ENCODE results near the gene TANC2. TPM values are rescaled to one million over a fixed set of nuclear protein-coding genes. Genes with fewer than 3 reads are reported as not detected.

Gene TANC2
- total RNA-seq, 4 donors from 2014 or later: 20.1 to 33.3 (median 24.2) TPM

GRCh38 chr17:62998166-62998565 is 32.1 kb downstream of the TANC2 start:
- no peak for TF ChIP-seq CTCF (IDR thresholded peaks at IDR 0.05)
- TF ChIP-seq POLR2A (IDR thresholded peaks at IDR 0.05): no peak
- intact Hi-C loops (cut with DNase I; ENCODE audit: low total_unique reads): no loop called here
- 75 to 81% methylated on average over 1 of the region's 1 CpG for WGBS, 2 donors

GRCh38 chr17:62998665-62999393 is 32.8 kb downstream of the TANC2 start:
- no peak for DNase-seq (ENCODE audit: low spot score in 2 of 2)
- TF ChIP-seq POLR2A (IDR thresholded peaks at IDR 0.05) (no peak), CTCF (IDR thresholded peaks at IDR 0.05) (no peak)
- intact Hi-C loops (cut with DNase I; ENCODE audit: low total_unique reads): no loop called here
- WGBS, 2 donors: 95 to 100% methylated on average over 1 of the region's 1 CpG
- H3K4me3 ChIP-seq (ENCODE audit: low read depth, poor library complexity, severe bottlenecking): no peak overlapping the region

More at GRCh38 chr17:62998166-62998565, 32.1 kb downstream of the TANC2 start:
- H3K4me3 ChIP-seq (ENCODE audit: low read depth, poor library complexity, severe bottlenecking): no peak overlapping the region
- no peak for DNase-seq (ENCODE audit: low spot score in 2 of 2)

- no peak for DNase-seq (ENCODE audit: low spot score in 2 of 2)
Observed at GRCh38 chr17:62999736-63000135, 33.7 kb downstream of the TANC2 start.

GRCh38 chr17:63001689-63002394 is 35.8 kb downstream of the TANC2 start:
- 88 to 95% methylated on average over 5 of the region's 5 CpGs for WGBS, 2 donors
- TF ChIP-seq CTCF (IDR thresholded peaks at IDR 0.05) (no peak), POLR2A (IDR thresholded peaks at IDR 0.05) (no peak)
- DNase-seq (ENCODE audit: low spot score in 2 of 2): no peak
- intact Hi-C loops (cut with DNase I; ENCODE audit: low total_unique reads): no loop called here
- no peak overlapping the region for H3K4me3 ChIP-seq (ENCODE audit: low read depth, poor library complexity, severe bottlenecking)

More at GRCh38 chr17:62999736-63000135, 33.7 kb downstream of the TANC2 start:
- H3K4me3 ChIP-seq (ENCODE audit: low read depth, poor library complexity, severe bottlenecking): no peak overlapping the region
- intact Hi-C loops (cut with DNase I; ENCODE audit: low total_unique reads): no loop called here
- TF ChIP-seq POLR2A (IDR thresholded peaks at IDR 0.05): no peak
- no peak for TF ChIP-seq CTCF (IDR thresholded peaks at IDR 0.05)
- 95 to 97% methylated on average over 3 of the region's 3 CpGs for WGBS, 2 donors

- no peak overlapping the region for H3K4me3 ChIP-seq (ENCODE audit: low read depth, poor library complexity, severe bottlenecking)
- no peak for DNase-seq (ENCODE audit: low spot score in 2 of 2)
- 96 to 99% methylated on average over 2 of the region's 2 CpGs for WGBS, 2 donors
- intact Hi-C loops (cut with DNase I; ENCODE audit: low total_unique reads): no loop called here
- TF ChIP-seq CTCF (IDR thresholded peaks at IDR 0.05) (no peak), POLR2A (IDR thresholded peaks at IDR 0.05) (no peak)
Observed at GRCh38 chr17:63002625-63003024, 36.6 kb downstream of the TANC2 start.
